Effector memory CD8-positive, alpha-beta T cell (primary cell): ENCODE data around the gene GTF2H1.

Experiments used
- ATAC-seq: fragments of 150-1000 bp; cut with Tn5 transposase; replicated peaks from 2 replicates; pipeline ENCODE4 v1.10.0; 2021; ENCODE audit warnings: mild to moderate bottlenecking, moderate library complexity
- DNase-seq, 3 experiments: peaks; one replicate each; pipeline ENCODE4 v3.0.0; 2021
- H3K27ac Mint-ChIP-seq, 2 donors: one replicate each; pipeline ENCODE4 v1.8.0; 2022; ENCODE audit warnings: mild to moderate bottlenecking in 2 of 2, mixed read lengths in 2 of 2, moderate library complexity in 2 of 2
- H3K27me3 Mint-ChIP-seq, 2 donors: one replicate each; pipeline ENCODE4 v1.8.0; 2022; ENCODE audit warnings: mixed read lengths in 2 of 2
- H3K36me3 Mint-ChIP-seq: one replicate; pipeline ENCODE4 v1.8.0; 2022; ENCODE audit warnings: mild to moderate bottlenecking, moderate library complexity, mixed read lengths; ENCODE audit not compliant: insufficient read depth
- H3K4me1 Mint-ChIP-seq, 2 donors: one replicate each; pipeline ENCODE4 v1.8.0; 2022; ENCODE audit warnings: low read depth in 2 of 2, mixed read lengths in 2 of 2
- H3K4me3 Mint-ChIP-seq, 2 donors: one replicate each; pipeline ENCODE4 v1.8.0; 2022; ENCODE audit warnings: mild to moderate bottlenecking in 2 of 2, mixed read lengths in 2 of 2, moderate library complexity in 2 of 2
- H3K9me3 Mint-ChIP-seq, 2 donors: one replicate each; pipeline ENCODE4 v1.8.0; 2022; ENCODE audit warnings: mixed read lengths in 2 of 2

Gene GTF2H1

GRCh38 chr11:18324381-18324780 lies 2.0 kb downstream of the GTF2H1 start:
- Mint-ChIP-seq H3K27me3 (no peaks in the 10 kb centered on the region), H3K9me3 (no peaks in the 10 kb centered on the region), H3K4me1 (peaks cover 41 to 59% of the 10 kb centered on the region in 2 donors), H3K4me3 (peak overlapping the region; percentile 90 to 99), H3K27ac (peak overlapping the region; percentile 100), H3K36me3 (peaks cover 58% of the 10 kb centered on the region)
- DNase-seq: no peak
- ATAC-seq: no peak

GRCh38 chr11:18329196-18329870 lies 7.0 kb downstream of the GTF2H1 start:
- Mint-ChIP-seq H3K36me3 (peaks cover 58% of the 10 kb centered on the region), H3K4me3 (no peak overlapping the region)

DNA sequence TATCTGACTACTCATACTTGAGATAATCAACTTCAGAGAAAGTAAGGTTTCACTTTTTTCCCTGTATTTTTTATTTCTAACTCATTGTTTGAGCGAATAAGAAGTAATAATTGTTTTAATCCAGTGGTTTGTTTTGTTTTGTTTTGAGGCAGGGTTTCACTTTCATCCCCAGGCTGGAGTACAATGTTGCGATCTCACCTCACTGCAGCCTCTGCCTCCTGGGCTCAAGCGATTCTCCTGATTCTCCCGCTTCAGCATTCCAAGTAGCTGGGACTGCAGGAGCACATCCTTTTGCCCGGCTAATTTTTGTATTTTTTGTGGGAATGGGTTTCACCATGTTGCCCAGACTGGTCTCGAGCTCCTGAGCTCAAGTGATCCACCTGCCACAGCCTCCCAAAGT lies 8.6 kb downstream of the GTF2H1 start:
- ATAC-seq: no peak
- Mint-ChIP-seq H3K27me3 (no peaks in the 10 kb centered on the region), H3K9me3 (no peaks in the 10 kb centered on the region), H3K4me3 (peak overlapping the region; percentile 67 to 77), H3K4me1 (peaks cover 29 to 49% of the 10 kb centered on the region in 2 donors), H3K36me3 (peaks cover 60% of the 10 kb centered on the region), H3K27ac (peak overlapping the region; percentile 15 to 94)
- no peak for DNase-seq

More at GRCh38 chr11:18329196-18329870, 7.0 kb downstream of the GTF2H1 start:
- Mint-ChIP-seq H3K9me3 (no peaks in the 10 kb centered on the region), H3K27me3 (no peaks in the 10 kb centered on the region), H3K4me1 (peaks cover 41 to 51% of the 10 kb centered on the region in 2 donors), H3K27ac (peak overlapping the region; percentile 15 to 94)
- DNase-seq (no peak), ATAC-seq (no peak)

DNA sequence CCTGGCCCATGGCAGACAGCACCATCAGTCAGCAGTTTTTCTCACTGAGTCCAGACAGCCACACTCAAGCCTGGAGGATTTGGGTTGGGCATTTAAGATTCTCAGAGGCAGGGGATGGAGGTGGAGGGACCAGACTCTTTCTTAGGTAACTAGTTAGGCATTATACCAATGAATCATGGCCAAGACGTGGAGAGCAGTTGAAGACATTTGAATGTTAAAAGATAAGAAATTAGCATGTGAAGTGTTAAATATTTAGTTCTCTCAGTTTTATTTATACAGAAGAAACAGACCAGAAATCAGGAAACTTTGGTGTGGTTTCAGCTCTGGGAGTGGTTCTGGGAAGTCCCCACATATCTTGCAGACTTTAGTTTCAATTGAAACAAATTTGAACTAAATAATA lies 9.9 kb downstream of the GTF2H1 start:
- H3K27ac Mint-ChIP-seq: peak overlapping the region; percentile 15 to 94
- peak overlapping the region; percentile 67 to 77 for H3K4me3 Mint-ChIP-seq
- peaks cover 61% of the 10 kb centered on the region for H3K36me3 Mint-ChIP-seq
- DNase-seq (no peak), ATAC-seq (peak; percentile 80)
- no peaks in the 10 kb centered on the region for H3K9me3 Mint-ChIP-seq
- H3K4me1 Mint-ChIP-seq: peaks cover 29 to 46% of the 10 kb centered on the region in 2 donors
- H3K27me3 Mint-ChIP-seq: no peaks in the 10 kb centered on the region

- peak; percentile 80 for ATAC-seq
Measured at GRCh38 chr11:18332891-18333290, 10.5 kb downstream of the GTF2H1 start.

DNA sequence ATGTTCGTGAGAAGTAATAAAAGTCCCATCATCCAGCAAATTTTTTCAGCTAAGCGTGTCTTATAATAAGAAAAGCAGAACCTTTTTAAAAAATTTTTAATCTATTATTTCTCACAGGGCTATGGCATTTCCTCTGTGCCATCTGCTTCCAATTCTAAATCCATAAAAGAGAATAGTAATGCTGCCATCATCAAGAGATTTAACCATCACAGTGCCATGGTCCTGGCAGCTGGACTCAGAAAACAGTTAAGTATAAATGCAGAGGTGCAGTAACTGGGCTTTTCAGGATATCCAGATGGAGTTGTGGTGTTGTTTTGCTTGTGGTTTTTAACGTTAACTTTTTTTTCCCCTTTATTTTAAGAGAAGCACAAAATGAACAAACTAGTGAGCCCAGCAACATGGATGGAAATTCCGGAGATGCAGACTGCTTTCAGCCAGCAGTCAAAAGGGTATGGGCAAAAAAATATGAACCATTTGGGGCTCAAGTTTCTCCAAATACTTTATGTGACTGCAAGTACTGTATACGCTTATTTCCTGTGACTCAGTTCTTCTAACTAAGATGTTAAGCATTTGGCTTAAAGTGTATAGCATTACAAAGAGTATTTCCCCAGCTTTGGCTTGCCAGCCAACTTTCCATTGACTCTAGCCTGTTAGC lies 25.2 kb downstream of the GTF2H1 start:
- peaks cover 47% of the 10 kb centered on the region for H3K36me3 Mint-ChIP-seq
- no peaks in the 10 kb centered on the region for H3K4me1 Mint-ChIP-seq
- H3K27ac Mint-ChIP-seq: no peak overlapping the region
- no peaks in the 10 kb centered on the region for H3K27me3 Mint-ChIP-seq
- H3K9me3 Mint-ChIP-seq: no peaks in the 10 kb centered on the region
- DNase-seq (no peak), ATAC-seq (no peak)
- H3K4me3 Mint-ChIP-seq: no peak overlapping the region

More at GRCh38 chr11:18332891-18333290, 10.5 kb downstream of the GTF2H1 start:
- H3K4me3 Mint-ChIP-seq: peak overlapping the region; percentile 58 to 77
- H3K36me3 Mint-ChIP-seq: peaks cover 58% of the 10 kb centered on the region
- peak overlapping the region; percentile 15 to 94 for H3K27ac Mint-ChIP-seq
- peaks cover 29 to 46% of the 10 kb centered on the region in 2 donors for H3K4me1 Mint-ChIP-seq
- DNase-seq: peak in 1 of 3 experiments; percentile 5
- H3K27me3 Mint-ChIP-seq: no peaks in the 10 kb centered on the region
- H3K9me3 Mint-ChIP-seq: no peaks in the 10 kb centered on the region

DNA sequence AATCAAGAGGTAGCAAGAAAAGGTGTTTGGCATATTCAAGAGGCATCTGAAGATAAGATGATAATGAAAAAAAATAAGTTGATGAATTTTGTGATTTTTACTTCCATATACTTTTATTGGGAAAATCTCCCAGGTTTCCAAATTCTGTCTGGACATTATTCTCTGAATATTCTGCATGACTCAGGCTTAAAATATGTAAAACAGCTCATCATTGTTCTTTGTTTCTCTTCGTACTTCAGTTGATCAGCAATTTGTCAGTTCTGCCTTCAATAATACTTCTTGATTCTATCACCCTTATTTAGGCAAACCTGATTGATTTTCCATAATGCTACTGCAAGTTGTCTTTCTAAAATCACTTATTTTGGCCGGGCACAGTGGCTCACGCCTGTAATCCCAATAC lies 30.2 kb downstream of the GTF2H1 start:
- Mint-ChIP-seq H3K27ac (no peak overlapping the region), H3K36me3 (peaks cover 56% of the 10 kb centered on the region)
- no peak for DNase-seq

GRCh38 chr11:18358646-18359045 lies 36.3 kb downstream of the GTF2H1 start:
- peaks cover 67% of the 10 kb centered on the region for H3K36me3 Mint-ChIP-seq
- peak overlapping the region in 1 of 2 donors; percentile 29 for H3K27ac Mint-ChIP-seq
- H3K9me3 Mint-ChIP-seq: no peaks in the 10 kb centered on the region
- DNase-seq (no peak), ATAC-seq (no peak)
- no peak overlapping the region for H3K4me3 Mint-ChIP-seq
- H3K4me1 Mint-ChIP-seq: no peaks in the 10 kb centered on the region
- H3K27me3 Mint-ChIP-seq: no peaks in the 10 kb centered on the region

More for the DNA sequence above, 30.2 kb downstream of the GTF2H1 start:
- Mint-ChIP-seq H3K27me3 (no peaks in the 10 kb centered on the region), H3K4me1 (no peaks in the 10 kb centered on the region), H3K9me3 (no peaks in the 10 kb centered on the region), H3K4me3 (no peak overlapping the region)
- no peak for ATAC-seq

DNA sequence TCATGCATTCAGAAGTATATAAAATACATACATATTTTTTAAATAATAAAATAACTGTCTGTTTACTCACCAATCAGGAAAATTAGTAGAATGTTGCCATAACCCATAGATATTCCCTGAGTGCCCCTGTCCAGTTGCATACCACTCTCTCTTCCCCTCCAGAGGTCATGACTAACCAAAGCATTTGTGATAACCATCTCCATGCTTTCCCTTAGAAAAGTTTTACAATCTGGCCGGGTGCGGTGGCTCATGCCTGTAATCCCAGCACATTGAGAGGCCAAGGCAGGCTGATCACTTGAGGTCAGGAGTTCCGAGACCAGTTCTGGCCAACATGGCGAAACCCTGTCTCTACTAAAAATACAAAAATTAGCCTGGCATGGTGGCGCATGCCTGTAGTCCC lies 38.8 kb downstream of the GTF2H1 start:
- DNase-seq: no peak
- Mint-ChIP-seq H3K9me3 (no peaks in the 10 kb centered on the region), H3K4me1 (no peaks in the 10 kb centered on the region), H3K27me3 (no peaks in the 10 kb centered on the region), H3K27ac (no peak overlapping the region), H3K36me3 (peaks cover 73% of the 10 kb centered on the region), H3K4me3 (no peak overlapping the region)
- no peak for ATAC-seq

DNA sequence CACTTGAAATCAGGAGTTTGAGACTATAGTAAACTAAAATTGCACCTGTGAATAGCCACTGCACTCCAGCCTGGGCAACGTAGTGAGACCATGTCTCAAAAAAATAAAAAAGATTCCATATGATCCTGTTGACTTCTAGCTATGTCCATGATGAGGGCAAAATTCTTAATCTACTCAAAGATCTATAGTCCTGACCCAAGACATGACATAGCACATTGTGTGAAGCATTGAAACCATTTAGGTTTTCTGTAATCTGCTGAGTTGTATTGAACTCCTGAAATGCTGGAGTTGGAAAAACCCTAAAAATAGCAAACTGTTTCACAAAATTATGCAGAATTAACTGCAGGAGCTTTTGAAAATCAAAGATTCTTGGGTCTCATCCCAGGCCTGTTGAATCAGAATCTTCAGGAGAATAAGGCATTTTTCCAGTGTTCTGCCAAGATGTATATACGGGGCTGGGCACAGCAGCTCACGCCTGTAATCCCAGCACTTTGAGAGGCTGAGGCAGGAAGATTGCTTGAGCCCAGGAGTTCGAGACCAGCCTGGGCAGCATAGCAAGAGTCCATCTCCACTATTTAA lies 42.2 kb downstream of the GTF2H1 start:
- Mint-ChIP-seq H3K4me3 (no peak overlapping the region), H3K4me1 (no peaks in the 10 kb centered on the region), H3K27ac (no peak overlapping the region), H3K9me3 (no peaks in the 10 kb centered on the region), H3K36me3 (peaks cover 56% of the 10 kb centered on the region), H3K27me3 (no peaks in the 10 kb centered on the region)
- ATAC-seq: no peak
- DNase-seq: no peak

- Mint-ChIP-seq H3K9me3 (no peaks in the 10 kb centered on the region), H3K27ac (peak overlapping the region in 1 of 2 donors; percentile 38), H3K4me1 (no peaks in the 10 kb centered on the region), H3K36me3 (peaks cover 45% of the 10 kb centered on the region), H3K4me3 (no peak overlapping the region), H3K27me3 (no peaks in the 10 kb centered on the region)
- no peak for DNase-seq
- ATAC-seq: no peak
Measured at GRCh38 chr11:18365741-18366140, 43.4 kb downstream of the GTF2H1 start.

GRCh38 chr11:18366286-18366685 lies 43.9 kb downstream of the GTF2H1 start:
- ATAC-seq: no peak
- H3K4me1 Mint-ChIP-seq: no peaks in the 10 kb centered on the region
- H3K36me3 Mint-ChIP-seq: peaks cover 40% of the 10 kb centered on the region
- no peak overlapping the region for H3K4me3 Mint-ChIP-seq
- peak overlapping the region; percentile 38 to 55 for H3K27ac Mint-ChIP-seq
- no peaks in the 10 kb centered on the region for H3K9me3 Mint-ChIP-seq
- no peak for DNase-seq
- no peaks in the 10 kb centered on the region for H3K27me3 Mint-ChIP-seq

DNA sequence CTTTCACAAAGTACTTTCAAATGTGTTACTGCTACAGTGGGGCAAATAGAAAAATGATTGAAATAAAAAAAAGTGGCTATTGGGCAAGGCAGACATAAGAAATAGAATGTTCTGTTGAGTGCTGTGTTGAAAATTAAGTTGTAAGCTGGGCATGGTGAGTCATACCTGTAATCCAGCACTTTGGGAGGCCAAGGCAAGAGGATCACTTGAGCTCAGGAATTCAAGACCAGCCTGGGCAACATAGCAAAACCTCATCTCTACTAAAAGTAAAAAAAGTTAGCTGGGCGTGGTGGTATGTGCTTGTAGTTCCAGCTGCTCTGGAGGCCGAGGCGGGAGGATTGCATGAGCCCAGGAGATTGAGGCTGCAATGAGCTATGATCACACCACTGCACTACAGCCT lies 45.1 kb downstream of the GTF2H1 start:
- Mint-ChIP-seq H3K36me3 (peaks cover 42% of the 10 kb centered on the region), H3K4me3 (no peak overlapping the region), H3K9me3 (no peaks in the 10 kb centered on the region), H3K27ac (peak overlapping the region in 1 of 2 donors; percentile 14), H3K27me3 (no peaks in the 10 kb centered on the region), H3K4me1 (no peaks in the 10 kb centered on the region)
- ATAC-seq: no peak
- DNase-seq: no peak

DNA sequence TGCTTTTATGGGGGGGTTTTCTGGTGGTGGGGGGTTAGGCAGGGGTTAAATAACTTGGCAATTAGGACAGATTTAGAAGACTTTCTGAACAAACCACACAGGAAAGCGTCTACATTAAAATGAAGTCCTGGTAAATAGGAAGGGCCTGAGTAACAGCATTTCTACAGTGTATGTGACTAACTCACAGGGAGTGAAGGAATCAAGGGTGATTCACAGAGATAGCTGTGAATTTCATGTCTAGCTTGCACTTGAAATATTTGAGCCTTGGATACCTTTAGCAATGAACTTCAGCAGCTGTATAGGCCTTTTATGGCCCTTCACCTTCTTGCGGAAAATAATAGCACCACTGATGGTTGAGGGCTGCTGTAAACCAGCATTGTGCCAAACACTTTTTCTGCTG lies 45.9 kb downstream of the GTF2H1 start:
- ATAC-seq (no peak), DNase-seq (no peak)
- H3K27ac Mint-ChIP-seq: peak overlapping the region in 1 of 2 donors; percentile 14
- H3K9me3 Mint-ChIP-seq: no peaks in the 10 kb centered on the region
- no peaks in the 10 kb centered on the region for H3K27me3 Mint-ChIP-seq
- peaks cover 35% of the 10 kb centered on the region for H3K36me3 Mint-ChIP-seq
- no peak overlapping the region for H3K4me3 Mint-ChIP-seq
- no peaks in the 10 kb centered on the region for H3K4me1 Mint-ChIP-seq
